CD14-positive monocyte (primary cell): ENCODE measurements around the gene PDPN. TPM values are rescaled to one million over a fixed set of nuclear protein-coding genes. Genes with fewer than 3 reads are reported as not detected.
A peak's percentile ranks its signal among the peaks of the same experiment; 100 is the strongest.

Source experiments
- DNase-seq, 3 donors: peaks; one replicate each; pipeline ENCODE4 v3.0.0-alpha.2; 2011 to 2022
- H2AFZ ChIP-seq: 2 replicates; pipeline ENCODE4 v1.6.0; 2012; ENCODE audit warnings: mild to moderate bottlenecking, low read depth, low read length, inconsistent platforms; ENCODE audit not compliant: insufficient read depth, poor library complexity, severe bottlenecking
- H3K27ac ChIP-seq, 2 donors: 1 replicate in 1 of 2; 2 replicates in 1 of 2; pipeline ENCODE4 v1.5.1; 2012 to 2013; ENCODE audit warnings: low read length in 2 of 2, control low read depth in 1 of 2, inconsistent platforms in 1 of 2, low read depth in 1 of 2, mild to moderate bottlenecking in 1 of 2
- H3K27me3 ChIP-seq, 2 donors: one replicate each; pipeline versions ENCODE4 v1.6.0 to v1.6.1; 2011 to 2013; ENCODE audit warnings: low read length in 2 of 2; ENCODE audit not compliant: control insufficient read depth in 2 of 2, insufficient read depth in 2 of 2
- H3K36me3 ChIP-seq, 2 donors: replicated peaks in 1 of 2; 1 replicate in 1 of 2; 2 replicates in 1 of 2; pipeline versions ENCODE4 v1.5.1 to v1.6.1; 2012 to 2013; ENCODE audit warnings: low read length in 2 of 2, control low read depth in 1 of 2, inconsistent platforms in 1 of 2, mild to moderate bottlenecking in 1 of 2; ENCODE audit not compliant: insufficient read depth in 2 of 2, control insufficient read depth in 1 of 2
- H3K4me1 ChIP-seq, 2 donors: 1 replicate in 1 of 2; 2 replicates in 1 of 2; pipeline versions ENCODE4 v1.5.1 to v1.6.1; 2012 to 2013; ENCODE audit warnings: low read length in 2 of 2, control low read depth in 1 of 2, inconsistent platforms in 1 of 2, mild to moderate bottlenecking in 1 of 2, moderate library complexity in 1 of 2; ENCODE audit not compliant: insufficient read depth in 2 of 2, control insufficient read depth in 1 of 2
- H3K4me2 ChIP-seq: replicated peaks from 2 replicates; pipeline ENCODE3; 2012; ENCODE audit warnings: low read length, moderate library complexity, mild to moderate bottlenecking; ENCODE audit not compliant: poor library complexity, severe bottlenecking; ENCODE audit errors: extremely low read depth
- H3K4me3 ChIP-seq, 3 experiments: fragments of 200-600 bp in 1 of 3; sonication (generic) in 1 of 3; replicated peaks in 1 of 3; 1 replicate in 2 of 3; 2 replicates in 1 of 3; pipeline ENCODE4 v1.5.1; 2011 to 2013; ENCODE audit warnings: low read length in 3 of 3, mild to moderate bottlenecking in 3 of 3, control low read depth in 2 of 3, low read depth in 2 of 3, inconsistent platforms in 1 of 3, moderate library complexity in 1 of 3
- H3K79me2 ChIP-seq: 2 replicates; pipeline ENCODE4 v1.6.0; 2012; ENCODE audit warnings: mild to moderate bottlenecking, control low read depth, inconsistent platforms, low read length, moderate library complexity; ENCODE audit not compliant: insufficient read depth
- H3K9ac ChIP-seq: 2 replicates; pipeline ENCODE4 v1.6.0; 2017; ENCODE audit warnings: low read length, mild to moderate bottlenecking; ENCODE audit not compliant: insufficient read depth, poor library complexity, severe bottlenecking
- H3K9me3 ChIP-seq, 2 donors: replicated peaks in 1 of 2; 1 replicate in 1 of 2; 2 replicates in 1 of 2; pipeline versions ENCODE4 v1.5.1 to v1.6.1; 2012 to 2013; ENCODE audit warnings: low read length in 2 of 2, control low read depth in 1 of 2; ENCODE audit not compliant: control insufficient read depth in 1 of 2, insufficient read depth in 1 of 2
- H4K20me1 ChIP-seq: 2 replicates; pipeline ENCODE4 v1.6.0; 2012; ENCODE audit warnings: mild to moderate bottlenecking, low read length, control low read depth, moderate library complexity; ENCODE audit not compliant: insufficient read depth
- H3K27ac Mint-ChIP-seq, 7 donors: one replicate each; pipeline ENCODE4 v1.8.0; 2020; ENCODE audit warnings: mild to moderate bottlenecking in 7 of 7, mixed read lengths in 7 of 7, moderate library complexity in 6 of 7, inconsistent platforms in 2 of 7
- H3K27me3 Mint-ChIP-seq, 3 donors: one replicate each; pipeline ENCODE4 v1.8.0; 2021 to 2022; ENCODE audit warnings: low read depth in 3 of 3, mild to moderate bottlenecking in 3 of 3, mixed read lengths in 3 of 3, moderate library complexity in 3 of 3, inconsistent platforms in 1 of 3
- H3K36me3 Mint-ChIP-seq, 2 donors: one replicate each; pipeline ENCODE4 v1.8.0; 2020; ENCODE audit warnings: mixed read lengths in 2 of 2, inconsistent platforms in 1 of 2, mild to moderate bottlenecking in 1 of 2
- H3K4me1 Mint-ChIP-seq: one replicate; pipeline ENCODE4 v1.8.0; 2020; ENCODE audit warnings: mild to moderate bottlenecking, mixed read lengths
- H3K4me3 Mint-ChIP-seq, 2 donors: one replicate each; pipeline ENCODE4 v1.8.0; 2020; ENCODE audit warnings: mild to moderate bottlenecking in 2 of 2, mixed read lengths in 2 of 2, moderate library complexity in 1 of 2
- H3K9me3 Mint-ChIP-seq, 7 donors: one replicate each; pipeline ENCODE4 v1.8.0; 2020 to 2022; ENCODE audit warnings: mixed read lengths in 7 of 7, mild to moderate bottlenecking in 6 of 7, moderate library complexity in 6 of 7, inconsistent platforms in 2 of 7
- CTCF ChIP-seq: fragments of 200-600 bp; IDR thresholded peaks from one replicate; pipeline ENCODE4 v1.8.0; 2022; ENCODE audit warnings: antibody characterized with exemption, mild to moderate bottlenecking
- WGBS: methylation state at CpG from one replicate; pipeline ENCODE4 v1.1.5; 2013; ENCODE audit warnings: missing lambda C conversion rate; ENCODE audit not compliant: insufficient coverage; 5-methylcytosine and 5-hydroxymethylcytosine counted together
- intact Hi-C, 2 donors: fragments of 100-400 bp; cut with micrococcal nuclease; formaldehyde crosslinking; loops; one replicate each; pipeline versions ENCODE4 v1.15.0 to v1.15.1; 2023
- polyA plus RNA-seq, 3 donors: library from polyadenylated mRNA; depleted of rRNA in 1 of 3; unstranded in 2 of 3; stranded (reverse) in 1 of 3; fragments of 300-500 nt in 2 of 3; fragments of >200 nt in 1 of 3; fragmentation: Illumina TruSeq in 2 of 3; gene quantifications; 1 replicate in 2 of 3; 2 replicates in 1 of 3; pipeline ENCODE4 v1.2.3, GENCODE V29; 2012 to 2021
- small RNA-seq: library from RNA; depleted of rRNA; stranded (forward); fragments of <200 nt; gene quantifications from one replicate; pipeline ENCODE3, GENCODE V24; 2012; ENCODE audit warnings: low read depth; ENCODE audit not compliant: insufficient read length

PDPN gene
- polyA plus RNA-seq, 3 donors: not detected

DNA sequence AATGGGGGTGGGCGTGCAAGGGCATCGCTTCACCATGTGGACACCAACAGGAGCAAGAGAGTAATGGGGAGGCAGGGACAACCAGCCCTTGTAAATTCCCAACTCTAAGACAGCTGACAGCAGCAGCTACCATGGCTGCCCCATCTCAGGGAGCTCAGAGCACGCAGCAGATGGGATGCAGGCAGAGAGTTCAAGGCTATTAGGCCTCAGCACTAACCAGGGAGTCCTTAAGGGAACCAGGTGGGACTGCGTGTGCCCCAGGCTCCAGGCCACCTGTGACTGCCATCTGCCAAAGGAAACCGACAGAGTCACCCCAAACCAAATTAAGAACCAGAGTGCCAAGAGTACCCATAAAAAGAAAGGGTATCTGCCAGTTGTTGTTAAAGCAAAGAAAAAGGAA is 82.7 kb downstream of the PDPN start:
- Histone ChIP-seq H3K36me3 (no peaks in the 10 kb centered on the region), H3K9me3 (no peaks in the 10 kb centered on the region), H3K79me2 (no peaks in the 10 kb centered on the region), H3K4me1 (peaks cover 41 to 42% of the 10 kb centered on the region in 2 donors), H3K4me3 (no peak overlapping the region), H4K20me1 (no peaks in the 10 kb centered on the region), H2AFZ (peak overlapping the region; percentile 61), H3K9ac (no peak overlapping the region), H3K27ac (no peak overlapping the region), H3K27me3 (no peaks in the 10 kb centered on the region), H3K4me2 (no peak overlapping the region)
- Mint-ChIP-seq H3K9me3 (peaks cover 0 to 1% (median 0%) of the 10 kb centered on the region in 7 donors), H3K4me3 (no peak overlapping the region), H3K4me1 (peaks cover 42% of the 10 kb centered on the region), H3K27ac (peak overlapping the region in 3 of 7 donors; percentile 4 to 59 (median 10)), H3K27me3 (no peaks in the 10 kb centered on the region), H3K36me3 (no peaks in the 10 kb centered on the region)
- 100% methylated on average over 1 of the region's 5 CpGs for WGBS
- intact Hi-C loops: no loop called here
- TF ChIP-seq CTCF: no peak
- no peak for DNase-seq

Small RNA genes lying within 50 kb of the gene (small RNA-seq; reads per million reads assigned to genes)
- not detected for gene RNA5SP41

Other genes starting within 250 kb of the PDPN start
- gene PRAMEF14, start 236.7 kb upstream of the PDPN start, polyA plus RNA-seq: not detected
- not detected for gene PRAMEF19, start 211.9 kb upstream of the PDPN start, polyA plus RNA-seq
- not detected for gene PRAMEF17, start 194.2 kb upstream of the PDPN start, polyA plus RNA-seq
- gene PRAMEF20, start 173.4 kb upstream of the PDPN start, polyA plus RNA-seq: not detected
- gene LRRC38, start 69.8 kb upstream of the PDPN start, polyA plus RNA-seq: not detected
- 10 to 100 TPM in 1 of 3 donors, 1 to 10 TPM in 2; 4.1 to 22.5 (median 7.6) TPM for gene PRDM2, start 116.4 kb downstream of the PDPN start, polyA plus RNA-seq